HT-29 (cell line): ENCODE results near the gene GGT5. TPM values are rescaled to one million over a fixed set of nuclear protein-coding genes. Genes with fewer than 3 reads are reported as not detected.
A peak's percentile ranks its signal among the peaks of the same experiment; 100 is the strongest.
"Not testable (repeated sequence)": the region's sequence is repeated elsewhere in the genome, so short reads cannot be mapped to it uniquely, and the experiment has no call there.

Experiments
- DNase-seq: peaks from one replicate; pipeline ENCODE4 v3.0.0-alpha.2; 2015; ENCODE audit warnings: low spot score
- total RNA-seq: library from RNA; depleted of rRNA; stranded (reverse); fragments of >200 nt; shearing (Covaris generic); gene quantifications from 2 replicates; pipeline ENCODE4 v1.2.3, GENCODE V29; 2014

The GGT5 gene
- total RNA-seq, 1 experiment from 2014 or later = 0.10 TPM

GRCh38 chr22:24233235-24233634, 11.6 kb downstream of the GGT5 start:
- DNase-seq = no peak

GRCh38 chr22:24232725-24233124, 12.2 kb downstream of the GGT5 start:
- no peak for DNase-seq

GRCh38 chr22:24232124-24232523, 12.8 kb downstream of the GGT5 start:
- no peak for DNase-seq

- no peak for DNase-seq
Observed at GRCh38 chr22:24231706-24232105, 13.2 kb downstream of the GGT5 start.

GRCh38 chr22:24230911-24231656, 13.8 kb downstream of the GGT5 start:
- peak; percentile 30 for DNase-seq

- DNase-seq = no peak
Observed at GRCh38 chr22:24225951-24226350, 18.9 kb downstream of the GGT5 start.

- DNase-seq = no peak
Observed at GRCh38 chr22:24225044-24225601, 19.8 kb downstream of the GGT5 start.

- no peak for DNase-seq
Observed at GRCh38 chr22:24224468-24224867, 20.4 kb downstream of the GGT5 start.

- DNase-seq = no peak
Observed at GRCh38 chr22:24219750-24220149, 25.1 kb downstream of the GGT5 start.

GRCh38 chr22:24217384-24217783, 27.5 kb downstream of the GGT5 start:
- no peak for DNase-seq

- DNase-seq = no peak
Observed at GRCh38 chr22:24216541-24217209, 28.2 kb downstream of the GGT5 start.

- no peak for DNase-seq
Observed at GRCh38 chr22:24214467-24215285, 30.2 kb downstream of the GGT5 start.

- DNase-seq = not testable (repeated sequence)
Observed at GRCh38 chr22:24213111-24213510, 31.8 kb downstream of the GGT5 start.

GRCh38 chr22:24211716-24212115, 33.2 kb downstream of the GGT5 start:
- not testable (repeated sequence) for DNase-seq

GRCh38 chr22:24210409-24210808, 34.5 kb downstream of the GGT5 start:
- not testable (repeated sequence) for DNase-seq

GRCh38 chr22:24209687-24210086, 35.2 kb downstream of the GGT5 start:
- no peak for DNase-seq

- DNase-seq = no peak
Observed at GRCh38 chr22:24209016-24209415, 35.9 kb downstream of the GGT5 start.

GRCh38 chr22:24208012-24208749, 36.7 kb downstream of the GGT5 start:
- DNase-seq = peak; percentile 62

GRCh38 chr22:24207264-24208011, 37.4 kb downstream of the GGT5 start:
- no peak for DNase-seq

GRCh38 chr22:24206460-24207263, 38.2 kb downstream of the GGT5 start:
- DNase-seq = not testable (repeated sequence)
